Gastrocnemius medialis (tissue), 4 donors: ENCODE data around the gene MYL12B.

ENCODE experiments used
- POLR2A ChIP-seq, 2 donors: fragments of 450-650 bp; IDR thresholded peaks; one replicate each; pipeline ENCODE4 v1.6.1; 2017; ENCODE audit warnings: antibody characterized with exemption in 2 of 2, mild to moderate bottlenecking in 2 of 2, moderate library complexity in 2 of 2
- TF ChIP-seq, protein P1 (sequence below), 5 experiments: fragments of 450-650 bp in 3 of 5; fragments of 200-600 bp in 2 of 5; sonication (generic) in 2 of 5; IDR thresholded peaks in 4 of 5; conservative IDR thresholded peaks in 1 of 5; 1 replicate in 4 of 5; 2 replicates in 1 of 5; pipeline ENCODE4 v1.5.1; 2016 to 2019; ENCODE audit warnings: antibody characterized with exemption in 5 of 5, mild to moderate bottlenecking in 3 of 5, moderate library complexity in 3 of 5

- TF ChIP-seq, protein P1, sequence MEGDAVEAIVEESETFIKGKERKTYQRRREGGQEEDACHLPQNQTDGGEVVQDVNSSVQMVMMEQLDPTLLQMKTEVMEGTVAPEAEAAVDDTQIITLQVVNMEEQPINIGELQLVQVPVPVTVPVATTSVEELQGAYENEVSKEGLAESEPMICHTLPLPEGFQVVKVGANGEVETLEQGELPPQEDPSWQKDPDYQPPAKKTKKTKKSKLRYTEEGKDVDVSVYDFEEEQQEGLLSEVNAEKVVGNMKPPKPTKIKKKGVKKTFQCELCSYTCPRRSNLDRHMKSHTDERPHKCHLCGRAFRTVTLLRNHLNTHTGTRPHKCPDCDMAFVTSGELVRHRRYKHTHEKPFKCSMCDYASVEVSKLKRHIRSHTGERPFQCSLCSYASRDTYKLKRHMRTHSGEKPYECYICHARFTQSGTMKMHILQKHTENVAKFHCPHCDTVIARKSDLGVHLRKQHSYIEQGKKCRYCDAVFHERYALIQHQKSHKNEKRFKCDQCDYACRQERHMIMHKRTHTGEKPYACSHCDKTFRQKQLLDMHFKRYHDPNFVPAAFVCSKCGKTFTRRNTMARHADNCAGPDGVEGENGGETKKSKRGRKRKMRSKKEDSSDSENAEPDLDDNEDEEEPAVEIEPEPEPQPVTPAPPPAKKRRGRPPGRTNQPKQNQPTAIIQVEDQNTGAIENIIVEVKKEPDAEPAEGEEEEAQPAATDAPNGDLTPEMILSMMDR (IDR thresholded peaks at IDR 0.05 in 4 of 5, conservative IDR thresholded peaks at IDR 0.05 in 1 of 5), result peak in 4 of 5 experiments; percentile 90 to 98 (median 96)
- TF ChIP-seq POLR2A (IDR thresholded peaks at IDR 0.05), result peak in 1 of 2 donors; percentile 8
Observed at GRCh38 chr18:3245853-3246634, 15.9 kb upstream of the MYL12B start.
